T-helper 2 cell (primary cell): ENCODE measurements around the gene MAML3.
A peak's percentile ranks its signal among the peaks of the same experiment; 100 is the strongest.

Experiments used
- DNase-seq, 5 experiments: peaks; one replicate each; pipeline versions ENCODE4 v3.0.0 to v3.0.0-alpha.2; 2012 to 2022

MAML3 gene

DNA sequence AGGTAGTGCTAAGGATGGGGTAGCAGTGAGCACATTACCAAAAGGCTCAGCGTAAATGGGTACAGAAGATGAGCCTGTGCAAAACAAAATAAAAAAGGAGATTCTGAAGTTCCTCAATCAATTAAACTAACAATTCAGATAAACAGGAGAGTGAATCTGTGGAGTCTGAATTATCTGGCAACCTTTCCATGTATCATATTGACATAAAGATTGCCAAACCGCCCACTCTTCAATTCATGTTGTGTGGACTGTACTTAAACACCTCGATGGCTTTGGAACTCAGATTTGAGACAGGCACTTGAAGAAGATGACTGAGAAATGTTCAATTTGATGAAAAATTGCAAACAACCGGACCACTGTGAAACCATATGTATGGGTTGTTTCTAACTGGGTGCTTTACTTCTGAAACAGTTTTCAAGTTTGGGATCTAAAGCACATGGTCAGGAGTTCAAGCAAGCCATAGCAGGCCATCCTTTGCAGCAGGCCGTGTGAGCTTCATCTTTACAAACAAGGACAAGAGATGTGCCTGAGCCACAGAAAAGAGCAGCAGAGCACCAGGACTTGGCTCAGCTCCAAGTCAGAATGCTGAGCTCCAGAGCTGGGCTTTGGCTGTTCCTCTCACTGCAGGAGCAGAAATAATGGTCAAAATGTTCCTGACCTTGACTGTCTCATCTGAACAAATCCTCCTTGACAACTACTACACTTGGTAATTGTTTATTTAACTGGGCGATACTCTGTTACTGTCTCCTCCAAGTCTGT, 380.2 kb downstream of the MAML3 start:
- no peak for DNase-seq

DNA sequence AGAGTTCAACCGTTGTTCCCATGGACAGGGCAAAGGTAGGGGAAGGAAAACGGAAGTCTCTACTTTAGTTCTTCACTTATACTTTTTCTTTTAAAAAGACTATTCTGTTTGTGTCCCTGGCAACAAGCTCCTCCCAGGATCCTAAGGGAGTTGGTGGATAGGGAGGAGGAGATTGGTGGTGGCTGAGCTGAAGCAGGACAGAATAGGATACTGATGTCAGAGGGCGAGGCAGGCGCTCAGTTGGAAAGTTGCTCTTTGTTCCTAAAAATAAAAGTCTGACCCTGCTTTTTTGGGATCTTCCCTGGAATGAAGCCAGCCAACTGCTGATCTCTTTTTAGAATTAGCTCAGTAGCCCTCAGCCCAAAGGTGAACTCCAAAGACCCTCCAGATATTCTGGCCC, 383.6 kb downstream of the MAML3 start:
- no peak for DNase-seq

DNA sequence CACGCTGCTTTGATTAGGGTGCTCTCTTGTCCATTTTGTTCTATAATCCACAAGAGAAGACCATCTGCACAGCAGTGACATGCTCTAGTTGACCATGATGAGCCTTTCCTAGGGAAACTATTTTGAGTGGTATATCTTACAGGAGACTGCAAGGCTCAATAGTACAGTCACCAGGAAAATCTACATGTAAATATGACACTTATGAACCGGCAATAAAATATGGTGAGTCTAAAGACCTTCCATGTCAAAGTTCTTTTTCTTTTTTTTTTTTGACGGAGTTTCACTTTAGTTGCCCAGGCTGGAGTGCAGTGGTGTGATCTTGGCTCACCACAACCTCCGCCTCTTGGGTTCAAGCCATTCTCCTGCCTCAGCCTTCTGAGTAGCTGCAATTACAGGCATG, 384.6 kb downstream of the MAML3 start:
- DNase-seq: no peak

DNA sequence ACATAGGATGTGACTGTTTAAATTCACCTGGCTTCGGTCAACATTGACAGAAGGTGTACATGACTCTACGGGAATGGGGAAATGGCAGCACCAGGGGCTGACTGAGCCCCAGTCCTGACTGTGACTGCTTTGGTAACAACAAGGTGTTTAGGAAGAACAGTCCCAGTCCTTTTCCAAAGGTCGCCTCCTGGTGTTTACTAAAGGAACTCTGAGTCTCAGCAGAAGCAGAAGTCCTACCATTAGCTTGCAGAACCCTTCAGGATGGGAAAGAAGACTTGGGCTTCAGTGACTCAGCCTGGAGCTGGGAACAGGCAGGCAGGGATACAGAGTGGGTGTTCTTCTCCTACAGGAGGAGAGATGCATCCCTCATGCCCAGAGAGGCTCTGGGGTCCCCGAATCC, 385.1 kb downstream of the MAML3 start:
- peak in 1 of 5 experiments; percentile 3 for DNase-seq

DNA sequence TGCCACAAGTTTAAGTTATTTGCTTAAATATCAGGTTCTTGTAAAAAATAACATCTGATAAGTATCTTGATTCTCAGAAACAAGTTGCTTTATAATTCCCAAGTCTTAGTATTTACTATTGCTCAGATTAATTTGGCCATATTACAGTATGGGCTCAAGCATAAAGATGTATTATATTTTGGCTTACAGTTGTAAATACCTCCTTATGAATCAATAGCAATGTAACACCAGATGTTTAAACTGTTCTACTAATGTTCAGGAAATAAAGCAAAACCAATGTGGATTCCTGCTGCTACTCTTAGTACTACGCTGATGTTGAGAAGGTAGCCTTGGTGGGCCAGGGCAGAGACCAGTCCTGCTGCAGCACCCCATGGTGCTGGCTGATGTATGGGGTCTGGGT, 385.6 kb downstream of the MAML3 start:
- no peak for DNase-seq

DNA sequence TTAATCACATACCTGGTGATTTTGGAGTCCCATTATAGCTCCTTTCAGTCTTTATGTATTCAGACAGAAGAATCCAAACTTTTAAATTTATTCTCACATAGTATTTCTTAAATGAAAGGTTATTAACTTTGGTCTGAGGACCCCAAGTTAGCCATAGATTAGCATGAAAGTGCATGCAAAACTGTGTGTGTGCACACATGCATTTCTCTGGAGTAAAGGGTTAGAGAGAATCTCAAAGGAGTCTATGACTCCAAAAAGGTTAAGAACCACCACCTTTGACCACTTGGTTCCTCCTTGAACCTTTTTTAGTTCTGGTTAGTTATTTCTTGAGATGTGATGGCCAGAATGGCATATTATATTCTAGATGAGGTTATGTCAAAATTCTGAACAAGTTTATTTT, 386.4 kb downstream of the MAML3 start:
- DNase-seq: no peak

DNA sequence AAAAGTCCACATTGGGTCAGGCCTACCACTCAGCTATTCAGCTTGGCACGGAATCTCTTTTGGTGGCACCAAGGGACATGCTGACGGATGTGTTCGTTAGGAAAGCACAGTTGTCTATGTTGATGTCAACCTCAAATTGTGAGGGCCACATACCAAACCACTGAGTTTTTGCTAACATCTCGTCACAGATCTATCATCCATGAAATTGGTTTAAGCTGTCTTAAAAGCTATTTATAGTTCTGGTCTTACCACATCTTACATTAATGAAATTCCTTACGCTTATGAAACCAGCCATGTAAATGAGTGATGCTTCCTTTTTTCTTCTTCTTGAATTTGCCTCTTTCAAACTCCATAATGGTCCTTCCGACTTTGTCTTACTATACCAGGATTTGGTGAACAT, 386.8 kb downstream of the MAML3 start:
- no peak for DNase-seq

DNA sequence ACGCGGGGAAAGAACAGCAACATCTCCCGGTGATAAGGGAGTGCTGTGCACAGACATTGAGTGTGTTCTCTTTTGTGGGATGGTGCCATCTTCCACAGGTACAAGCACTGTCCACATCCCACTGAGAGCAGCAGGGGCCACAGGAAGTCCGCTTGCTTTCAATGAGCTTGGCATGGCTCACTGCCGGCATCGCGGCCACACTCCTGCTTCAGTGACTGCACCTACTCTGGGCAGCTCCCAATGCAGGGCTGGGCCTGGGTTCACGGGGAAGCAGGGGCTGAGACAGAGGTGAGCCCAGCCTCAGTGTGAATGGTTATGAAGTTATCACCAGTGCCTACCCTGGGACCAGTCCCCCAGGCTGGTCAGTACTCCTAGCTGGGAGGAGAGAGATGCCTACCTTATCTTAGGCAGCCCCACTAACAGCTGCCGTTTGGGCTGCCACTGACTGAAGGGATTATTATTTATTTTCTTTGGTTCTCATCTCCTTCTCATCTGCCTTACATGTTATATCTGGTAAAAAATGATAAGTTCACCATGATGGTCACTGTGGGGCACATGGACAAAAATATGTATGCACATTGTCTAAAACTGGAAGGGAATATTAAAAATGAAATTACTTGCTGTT, 389.2 kb downstream of the MAML3 start:
- DNase-seq: no peak

DNA sequence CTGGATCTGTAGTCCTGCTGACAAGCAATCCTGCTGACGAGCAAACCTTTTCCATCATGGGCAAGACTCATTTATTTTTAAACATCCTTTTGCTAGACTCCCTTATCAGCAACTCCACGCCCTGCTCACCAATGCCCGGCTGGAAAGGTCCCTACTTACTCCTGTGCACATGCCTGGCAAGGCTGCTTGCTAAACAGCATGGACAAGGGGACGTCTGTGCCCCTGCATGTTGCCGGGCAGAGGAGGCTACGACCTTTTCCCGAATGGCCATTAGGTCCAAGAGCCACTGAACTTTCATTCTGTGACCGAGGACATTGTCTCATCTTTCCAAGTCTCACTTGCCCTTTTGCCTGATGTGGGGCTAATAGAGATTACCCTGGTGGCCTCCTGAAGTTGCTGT, 389.8 kb downstream of the MAML3 start:
- no peak for DNase-seq

DNA sequence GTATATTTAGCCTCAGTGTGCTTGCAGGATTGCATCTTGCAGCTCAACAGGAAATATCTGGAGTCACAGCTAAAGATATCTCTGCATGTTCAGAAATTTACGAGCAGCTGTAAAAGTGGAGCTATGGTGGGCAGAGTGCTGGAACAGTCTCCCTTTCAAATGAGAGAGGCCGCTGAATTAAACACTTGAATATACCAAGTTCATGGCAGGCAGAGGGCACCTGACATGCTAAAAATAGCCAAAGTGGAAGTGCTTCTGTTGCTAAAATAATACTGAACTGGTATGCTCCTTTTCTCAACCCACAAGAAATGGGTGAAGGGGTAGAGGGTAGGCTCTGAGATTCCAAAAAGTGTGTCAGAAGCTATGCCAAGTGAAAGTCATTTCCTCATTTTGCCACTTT, 390.3 kb downstream of the MAML3 start:
- no peak for DNase-seq

DNA sequence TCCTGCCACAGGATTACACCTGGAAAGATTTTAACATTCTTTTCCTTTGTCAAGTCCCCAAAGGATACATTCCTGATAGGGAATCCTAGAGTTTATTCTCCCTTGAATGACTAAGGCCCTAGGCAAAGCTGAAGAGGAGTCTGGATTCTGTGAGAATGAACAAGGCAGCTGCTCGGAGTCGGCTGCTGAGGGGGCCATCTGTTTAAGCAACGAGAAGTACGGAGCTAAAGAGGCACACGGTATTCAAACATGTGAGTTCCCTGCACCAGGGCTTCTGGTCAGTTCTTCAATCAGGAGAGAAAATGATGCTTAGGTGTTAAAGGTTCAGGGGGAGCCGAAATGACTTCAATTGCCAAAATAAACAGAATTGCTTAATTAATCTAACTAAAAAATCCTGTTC, 390.8 kb downstream of the MAML3 start:
- no peak for DNase-seq

DNA sequence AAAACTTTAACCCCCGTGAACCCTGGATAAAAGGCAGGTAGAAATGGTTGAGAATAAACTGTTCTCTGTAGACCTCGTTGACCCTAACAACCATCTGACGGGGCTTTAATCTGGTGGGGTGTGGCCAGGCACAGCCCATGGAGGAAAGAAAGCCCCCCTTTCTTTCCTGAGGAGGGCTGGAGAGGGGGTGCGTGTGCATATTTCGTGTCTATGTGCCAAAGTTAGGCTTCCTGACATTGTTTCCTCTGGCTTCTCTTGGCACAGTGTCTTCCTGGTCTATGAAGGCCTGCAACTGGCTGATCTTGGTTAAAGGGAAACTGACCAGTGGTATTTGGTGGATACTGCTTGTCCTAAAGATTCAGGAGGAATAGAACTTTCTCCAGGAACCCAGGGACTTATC, 391.3 kb downstream of the MAML3 start:
- DNase-seq: no peak

DNA sequence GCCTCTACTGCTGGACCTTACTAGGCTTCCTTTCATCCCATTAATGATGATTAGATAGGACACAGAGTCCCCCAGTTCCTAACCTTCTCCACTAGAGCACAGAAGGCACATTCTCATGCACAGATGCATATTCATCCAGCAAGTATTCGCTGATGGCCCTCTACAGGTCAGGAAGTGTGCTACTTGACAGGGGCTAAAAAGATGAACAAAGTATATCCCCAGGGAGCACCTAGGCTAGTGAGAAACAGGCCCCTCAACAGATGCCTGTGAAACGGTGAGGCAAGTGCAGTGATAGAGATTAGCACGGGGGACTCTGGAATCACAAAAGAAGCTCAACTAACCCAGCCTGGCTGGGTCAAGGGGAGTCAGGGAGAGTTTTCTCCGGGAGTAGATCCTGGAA, 392.5 kb downstream of the MAML3 start:
- DNase-seq: peak in 1 of 5 experiments; percentile 3

DNA sequence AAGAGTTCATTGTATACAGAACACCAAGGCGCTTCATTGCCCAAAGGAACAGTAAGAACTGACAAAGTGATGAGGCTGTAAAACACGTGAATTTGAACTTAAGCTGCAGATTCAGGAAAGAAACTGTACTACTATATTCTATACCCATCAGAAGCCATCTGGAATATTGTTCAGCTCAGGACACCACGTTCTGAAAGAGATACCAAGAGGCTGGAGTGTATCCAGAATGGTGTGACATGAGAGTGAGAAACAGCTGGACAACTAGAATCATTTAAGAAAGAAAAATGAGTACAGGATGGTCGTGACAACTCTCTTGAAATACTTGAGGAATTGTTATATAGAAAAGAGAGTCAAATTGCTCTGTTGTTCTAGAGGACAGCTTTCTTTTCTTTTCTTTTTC, 393.4 kb downstream of the MAML3 start:
- no peak for DNase-seq

DNA sequence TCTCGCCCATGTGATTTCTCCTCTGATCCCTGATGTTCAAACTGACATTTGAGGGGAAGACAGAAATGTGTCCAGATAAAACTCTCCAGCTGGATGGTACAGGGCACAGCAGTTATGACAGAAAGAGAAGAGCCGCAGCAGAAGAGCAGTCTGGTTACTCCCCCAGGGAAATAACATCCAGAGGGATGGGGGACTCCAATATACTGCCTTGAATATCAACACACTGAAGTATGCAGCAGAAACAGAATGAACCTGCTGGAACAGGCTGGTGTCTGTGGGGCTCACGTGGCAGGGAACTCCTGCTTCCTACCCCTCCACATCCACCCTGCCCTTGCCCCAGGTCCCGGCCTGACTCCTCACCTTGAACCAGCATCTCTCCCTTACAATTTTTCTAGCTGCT, 394.9 kb downstream of the MAML3 start:
- DNase-seq: no peak

DNA sequence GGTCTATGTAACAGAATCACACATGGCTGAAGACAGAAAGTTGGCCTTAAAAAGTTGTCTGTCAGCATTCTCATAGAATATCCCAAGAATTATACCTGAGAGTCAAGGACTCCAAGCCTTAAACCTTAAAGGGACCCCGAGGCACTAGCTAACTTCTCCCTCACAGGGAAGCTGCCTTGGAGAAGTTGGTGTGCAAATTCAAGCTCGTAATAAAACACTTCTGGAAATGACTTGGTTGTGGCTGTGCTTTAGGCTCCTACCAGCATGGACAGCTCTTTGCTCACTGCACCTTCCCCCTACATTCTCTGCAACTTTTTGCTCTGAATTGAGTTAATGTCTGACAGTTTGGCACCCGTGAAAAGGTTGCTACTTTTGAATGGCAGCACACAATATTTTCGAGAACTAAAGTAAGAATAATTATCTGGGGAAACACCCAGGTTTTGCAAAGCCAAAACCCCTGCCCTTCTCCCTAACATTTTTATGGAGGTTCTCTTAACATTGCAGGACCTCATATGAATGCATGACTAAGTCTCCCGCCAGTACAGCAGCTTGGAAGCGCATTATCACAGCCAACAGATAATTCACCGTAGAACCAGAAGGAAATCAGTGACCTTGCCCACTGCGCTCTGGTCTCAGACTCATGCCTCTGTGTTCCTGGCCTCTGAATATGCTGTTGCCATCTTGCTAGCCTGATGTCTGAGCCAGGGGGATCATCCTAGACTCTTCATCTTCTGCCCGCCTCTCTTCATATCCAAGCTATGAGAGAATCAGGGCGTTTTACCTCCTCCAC, 397.4 kb downstream of the MAML3 start:
- no peak for DNase-seq

DNA sequence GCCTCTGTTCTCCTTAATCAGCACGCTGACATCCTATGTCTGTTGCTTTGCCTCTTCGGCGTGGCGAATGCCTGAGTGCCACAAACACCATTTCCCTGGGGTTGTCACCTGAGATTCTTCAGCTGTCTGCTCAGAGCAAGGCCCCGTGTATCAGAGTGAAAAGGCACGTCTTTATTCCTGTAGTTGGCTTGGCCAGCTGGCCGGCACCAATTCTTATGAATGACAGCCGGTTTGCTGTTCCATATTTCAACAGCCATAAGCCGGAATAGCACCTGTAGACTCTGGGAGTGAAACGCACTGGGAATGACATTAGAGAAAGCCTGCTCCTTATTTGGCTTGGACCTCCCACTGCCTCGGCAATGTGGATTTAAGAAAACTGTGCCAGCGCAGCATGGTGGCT, 399.0 kb downstream of the MAML3 start:
- DNase-seq: no peak

DNA sequence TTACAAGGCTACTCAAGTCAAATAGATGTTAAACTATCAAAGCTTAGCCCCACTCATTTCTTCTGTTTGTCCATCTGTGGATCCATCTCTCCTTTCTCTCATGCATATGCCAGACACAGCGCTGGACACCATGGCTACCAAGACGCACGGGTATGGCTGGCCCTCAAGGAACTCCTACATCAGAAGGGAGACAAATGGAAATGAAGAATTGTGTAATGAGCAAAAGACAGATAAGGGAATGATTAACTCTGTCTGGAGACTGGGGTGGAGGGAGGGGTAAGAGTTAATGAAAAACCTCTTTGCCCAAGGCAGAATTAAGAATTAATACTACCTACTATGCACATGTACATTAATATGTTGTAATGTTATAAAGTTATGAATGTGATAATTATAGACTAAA, 400.3 kb downstream of the MAML3 start:
- DNase-seq: no peak

DNA sequence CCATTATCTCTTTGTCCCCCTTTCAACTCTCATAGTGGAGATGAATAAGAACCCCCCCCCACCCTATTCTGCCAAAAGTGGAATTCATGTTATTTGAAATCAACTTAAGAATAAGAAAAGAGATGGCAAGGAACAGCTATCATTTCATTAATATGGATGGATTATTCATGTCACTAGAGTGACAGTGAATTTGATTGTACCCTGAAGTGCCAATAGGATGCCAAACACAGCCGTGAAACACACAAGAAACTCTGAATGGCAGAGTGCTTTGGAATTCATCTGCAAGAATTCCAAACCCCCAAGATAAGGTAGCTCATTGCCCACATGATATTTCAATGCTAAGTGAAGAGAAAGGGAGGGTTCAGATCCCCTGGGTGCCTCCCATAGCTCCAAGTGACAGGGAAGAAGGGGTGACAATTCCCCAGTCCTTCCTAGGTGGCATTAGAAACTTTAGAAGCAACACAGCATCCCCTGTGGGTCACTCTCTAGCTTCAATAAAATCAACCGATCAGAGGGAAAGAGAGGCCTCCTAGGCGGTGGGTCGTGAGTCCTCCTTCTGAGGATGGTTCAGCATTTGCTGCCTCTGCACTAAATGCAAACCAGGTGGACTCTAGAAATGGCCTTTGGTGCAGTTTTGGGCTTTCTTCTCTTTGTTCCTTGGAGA, 404.0 kb downstream of the MAML3 start:
- no peak for DNase-seq

DNA sequence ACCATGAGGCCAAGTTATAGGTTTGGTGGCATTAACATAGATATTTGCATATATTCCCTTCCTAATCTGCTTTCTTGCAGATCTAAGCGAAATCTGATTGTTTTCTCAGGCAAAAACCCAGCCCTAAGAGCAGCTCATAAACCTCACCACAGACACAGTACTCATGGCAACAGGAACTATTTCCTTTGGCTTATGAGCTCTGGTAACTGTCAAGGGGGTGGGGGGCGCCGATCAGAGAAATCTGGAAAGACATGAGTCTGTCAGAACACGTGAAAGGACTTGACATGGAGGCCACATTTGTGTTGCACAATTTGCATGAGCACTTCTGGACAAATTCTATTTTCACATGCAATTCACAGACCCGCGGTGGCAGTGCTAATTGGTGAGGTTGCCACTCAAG, 404.6 kb downstream of the MAML3 start:
- DNase-seq: peak in 1 of 5 experiments; percentile 8

DNA sequence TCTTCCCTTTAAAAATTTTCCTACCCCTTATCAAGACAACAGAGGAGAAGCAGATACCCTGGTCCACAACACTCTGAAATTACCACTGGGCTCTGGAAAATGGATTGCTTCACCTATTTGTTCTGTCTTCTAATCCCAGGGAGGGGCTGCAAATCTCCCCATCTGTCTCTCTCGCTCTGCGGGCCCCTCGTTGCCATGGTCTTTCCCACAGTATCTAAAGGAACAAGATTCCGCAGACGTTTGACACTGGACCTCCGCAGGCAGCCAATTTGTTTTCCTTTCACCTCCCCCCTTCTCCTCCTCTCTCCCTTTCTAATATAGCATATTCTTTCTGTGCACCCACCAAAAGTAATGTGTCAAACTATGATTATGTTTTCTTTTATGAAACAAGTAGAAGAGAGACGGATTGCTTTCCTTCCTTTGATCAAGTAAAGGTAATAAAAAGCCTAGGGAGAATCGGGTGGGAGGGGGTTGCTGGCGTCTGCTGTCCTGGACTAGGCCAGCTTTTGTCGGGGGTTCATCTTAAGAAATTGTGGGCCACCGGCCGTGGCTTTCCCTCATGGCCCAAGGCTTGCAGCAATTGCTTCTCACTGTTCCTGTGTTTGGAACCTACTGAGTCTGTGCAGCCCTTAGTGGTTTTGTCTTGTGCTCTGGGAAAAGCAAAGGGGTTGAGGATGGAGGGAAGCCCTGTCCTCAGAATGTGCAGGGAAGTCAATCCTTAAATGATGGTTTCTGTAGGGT, 407.4 kb downstream of the MAML3 start:
- DNase-seq: no peak

DNA sequence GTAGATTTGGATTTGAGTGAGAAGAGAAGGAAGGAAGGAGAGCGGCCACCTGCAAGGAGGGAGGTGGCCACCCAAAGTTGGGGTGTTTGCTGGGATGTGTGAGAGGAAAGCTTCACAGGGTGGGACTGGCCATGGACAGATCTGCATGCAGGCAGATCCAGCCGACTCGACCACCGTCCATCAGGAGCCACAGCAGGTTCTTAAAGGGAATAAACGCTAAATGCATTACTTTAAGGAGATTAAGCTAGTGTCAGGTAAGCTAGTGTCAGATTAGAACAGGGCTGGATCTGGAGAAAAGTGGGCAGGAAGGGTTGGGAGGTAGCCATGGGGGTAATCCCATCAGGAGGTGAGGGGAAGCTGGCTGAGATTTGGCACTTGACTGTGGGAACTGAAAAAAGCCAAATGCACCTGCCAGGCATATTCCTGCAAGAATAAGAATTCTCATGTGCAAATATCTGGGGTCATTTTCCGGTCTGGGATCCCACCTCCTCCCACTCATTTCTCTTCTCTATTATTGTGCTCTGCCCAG, 408.8 kb downstream of the MAML3 start:
- DNase-seq: no peak
